Testis (tissue), 3 donors: ENCODE results near the gene PPARA. TPM values are rescaled to one million over a fixed set of nuclear protein-coding genes. Genes with fewer than 3 reads are reported as not detected.
A peak's percentile ranks its signal among the peaks of the same experiment; 100 is the strongest.

Experiments
- DNase-seq: peaks from one replicate; pipeline ENCODE4 v3.0.0-alpha.2; 2019
- H3K27ac ChIP-seq, 2 donors: fragments of 200-600 bp; sonication (generic); one replicate each; pipeline ENCODE4 v1.5.1; 2019
- H3K27me3 ChIP-seq: fragments of 200-600 bp; sonication (generic); one replicate; pipeline ENCODE4 v1.5.1; 2019
- H3K36me3 ChIP-seq: fragments of 200-600 bp; sonication (generic); one replicate; pipeline ENCODE4 v1.5.1; 2017; ENCODE audit warnings: low read depth; ENCODE audit errors: missing control alignments
- H3K4me1 ChIP-seq: fragments of 200-600 bp; sonication (generic); one replicate; pipeline ENCODE4 v1.5.1; 2019
- H3K4me3 ChIP-seq, 2 donors: fragments of 200-600 bp; sonication (generic); one replicate each; pipeline ENCODE4 v1.5.1; 2017 to 2019
- H3K9me3 ChIP-seq: fragments of 200-600 bp; sonication (generic); one replicate; pipeline ENCODE4 v1.5.1; 2017
- POLR2A ChIP-seq: fragments of 450-650 bp; IDR thresholded peaks from one replicate; pipeline ENCODE4 v1.6.1; 2017; ENCODE audit warnings: antibody characterized with exemption, mild to moderate bottlenecking, moderate library complexity
- WGBS, 2 donors: methylation state at CpG; one replicate each; pipeline ENCODE4 v1.1.5; 2018; 5-methylcytosine and 5-hydroxymethylcytosine counted together
- intact Hi-C: fragments of 100-400 bp; cut with DNase I; formaldehyde crosslinking; loops from one replicate; pipeline ENCODE4 v1.15.1; 2023; ENCODE audit warnings: low total_unique reads
- polyA plus RNA-seq: library from polyadenylated mRNA; stranded (reverse); fragments of 350-450 nt; fragmentation: Illumina TruSeq; extraction: RNeasy Lipid Tissue Mini Kit (QIAGEN cat#74804); gene quantifications from one replicate; pipeline ENCODE4 v1.2.3, GENCODE V29; 2014; ENCODE audit warnings: low read depth, low replicate concordance; ENCODE audit not compliant: insufficient read depth
- total RNA-seq, 2 donors: library from RNA; depleted of rRNA; stranded (reverse); fragments of >200 nt; gene quantifications; one replicate each; pipeline ENCODE4 v1.2.3, GENCODE V29; 2016
- TF ChIP-seq, protein P1 (sequence below), 3 experiments: fragments of 450-650 bp in 2 of 3; fragments of 200-600 bp in 1 of 3; sonication (generic) in 1 of 3; IDR thresholded peaks; one replicate each; pipeline ENCODE4 v1.5.1; 2016 to 2019; ENCODE audit warnings: antibody characterized with exemption in 3 of 3, mild to moderate bottlenecking in 2 of 3, moderate library complexity in 1 of 3

The PPARA gene
- total and polyA plus RNA-seq, 3 donors from 2014 or later = 4.8 to 19.9 (median 18.1) TPM

DNA sequence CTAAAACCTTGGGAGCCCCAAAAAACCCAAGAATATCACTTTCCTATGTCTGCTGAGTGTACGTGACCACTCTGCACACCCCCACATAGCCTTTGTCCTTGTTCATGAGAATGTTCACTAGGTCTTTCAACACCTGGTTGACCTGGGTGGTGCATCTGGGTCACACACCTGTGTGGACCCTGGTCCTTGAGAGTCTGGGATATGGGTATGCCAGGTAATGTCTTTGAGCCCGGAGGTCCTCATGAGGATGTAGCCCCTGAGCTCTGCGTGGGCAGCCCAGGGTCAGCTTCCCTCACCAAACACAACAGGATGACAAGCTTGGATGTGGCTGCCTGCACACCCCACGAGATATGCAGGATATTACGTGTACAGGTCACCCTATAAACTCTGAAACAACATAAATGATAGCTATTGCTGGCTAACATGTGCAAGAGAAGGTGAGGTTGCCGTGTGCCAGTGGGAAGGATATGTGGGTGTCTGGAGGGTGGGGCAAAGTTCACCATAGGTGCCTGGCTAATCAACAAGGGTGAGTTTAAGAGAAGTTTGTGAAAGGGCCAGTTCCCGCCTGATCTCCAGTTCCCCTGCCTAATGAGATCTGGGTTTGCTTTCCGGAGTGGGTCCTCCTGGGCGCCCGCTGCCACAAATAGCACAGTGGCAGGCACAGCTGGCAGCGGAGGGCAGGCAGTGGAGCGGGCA lies 1.4 kb upstream of the PPARA start:
- 35 to 43% methylated on average over 10 to 12 of the region's 12 CpGs for WGBS, 2 donors
- Histone ChIP-seq H3K9me3 (no peaks in the 10 kb centered on the region), H3K4me1 (peaks cover 13% of the 10 kb centered on the region), H3K27ac (peak overlapping the region; percentile 74 to 89), H3K4me3 (peak overlapping the region; percentile 67 to 68), H3K36me3 (no peaks in the 10 kb centered on the region), H3K27me3 (no peaks in the 10 kb centered on the region)
- intact Hi-C loops = no loop called here
- TF ChIP-seq, protein P1, sequence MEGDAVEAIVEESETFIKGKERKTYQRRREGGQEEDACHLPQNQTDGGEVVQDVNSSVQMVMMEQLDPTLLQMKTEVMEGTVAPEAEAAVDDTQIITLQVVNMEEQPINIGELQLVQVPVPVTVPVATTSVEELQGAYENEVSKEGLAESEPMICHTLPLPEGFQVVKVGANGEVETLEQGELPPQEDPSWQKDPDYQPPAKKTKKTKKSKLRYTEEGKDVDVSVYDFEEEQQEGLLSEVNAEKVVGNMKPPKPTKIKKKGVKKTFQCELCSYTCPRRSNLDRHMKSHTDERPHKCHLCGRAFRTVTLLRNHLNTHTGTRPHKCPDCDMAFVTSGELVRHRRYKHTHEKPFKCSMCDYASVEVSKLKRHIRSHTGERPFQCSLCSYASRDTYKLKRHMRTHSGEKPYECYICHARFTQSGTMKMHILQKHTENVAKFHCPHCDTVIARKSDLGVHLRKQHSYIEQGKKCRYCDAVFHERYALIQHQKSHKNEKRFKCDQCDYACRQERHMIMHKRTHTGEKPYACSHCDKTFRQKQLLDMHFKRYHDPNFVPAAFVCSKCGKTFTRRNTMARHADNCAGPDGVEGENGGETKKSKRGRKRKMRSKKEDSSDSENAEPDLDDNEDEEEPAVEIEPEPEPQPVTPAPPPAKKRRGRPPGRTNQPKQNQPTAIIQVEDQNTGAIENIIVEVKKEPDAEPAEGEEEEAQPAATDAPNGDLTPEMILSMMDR (IDR thresholded peaks at IDR 0.05) = no peak
- no peak for TF ChIP-seq POLR2A
- DNase-seq = no peak

DNA sequence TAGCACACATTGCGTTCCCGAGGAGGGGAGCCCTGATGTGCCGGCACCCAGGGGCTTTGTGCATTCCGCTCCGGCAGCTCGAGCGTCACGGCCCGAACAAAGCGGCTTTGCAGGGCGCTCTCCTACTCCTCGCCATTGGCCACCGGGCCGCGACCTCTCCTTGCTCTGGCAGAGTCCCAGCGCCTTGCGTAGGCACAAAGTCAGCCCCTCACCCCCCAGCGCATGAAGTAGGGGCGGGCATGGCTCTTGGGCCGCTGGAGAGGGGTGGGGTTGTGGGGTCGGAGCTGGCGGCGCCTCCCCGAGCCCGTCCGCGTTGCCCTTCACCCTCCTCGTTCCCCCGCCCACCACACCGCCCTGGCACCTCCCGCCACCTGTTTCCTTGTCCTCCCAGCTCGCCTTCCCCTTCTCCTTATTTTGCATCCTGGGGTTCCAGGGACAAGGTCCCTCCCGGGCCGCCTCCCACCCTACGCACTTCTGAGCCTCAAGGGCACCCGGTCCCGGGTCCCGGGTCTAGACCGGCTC lies 753 bp upstream of the PPARA start:
- H3K27me3 ChIP-seq = no peaks in the 10 kb centered on the region
- peak; percentile 25 for DNase-seq
- TF ChIP-seq POLR2A = no peak
- TF ChIP-seq, protein P1 (IDR thresholded peaks at IDR 0.05) = no peak
- no peaks in the 10 kb centered on the region for H3K9me3 ChIP-seq
- no peaks in the 10 kb centered on the region for H3K36me3 ChIP-seq
- WGBS, 2 donors = 9 to 12% methylated on average over 11 to 39 of the region's 39 CpGs
- intact Hi-C loops = no loop called here
- H3K4me3 ChIP-seq = peak overlapping the region; percentile 67 to 68
- peak overlapping the region; percentile 74 to 89 for H3K27ac ChIP-seq
- peaks cover 13% of the 10 kb centered on the region for H3K4me1 ChIP-seq

DNA sequence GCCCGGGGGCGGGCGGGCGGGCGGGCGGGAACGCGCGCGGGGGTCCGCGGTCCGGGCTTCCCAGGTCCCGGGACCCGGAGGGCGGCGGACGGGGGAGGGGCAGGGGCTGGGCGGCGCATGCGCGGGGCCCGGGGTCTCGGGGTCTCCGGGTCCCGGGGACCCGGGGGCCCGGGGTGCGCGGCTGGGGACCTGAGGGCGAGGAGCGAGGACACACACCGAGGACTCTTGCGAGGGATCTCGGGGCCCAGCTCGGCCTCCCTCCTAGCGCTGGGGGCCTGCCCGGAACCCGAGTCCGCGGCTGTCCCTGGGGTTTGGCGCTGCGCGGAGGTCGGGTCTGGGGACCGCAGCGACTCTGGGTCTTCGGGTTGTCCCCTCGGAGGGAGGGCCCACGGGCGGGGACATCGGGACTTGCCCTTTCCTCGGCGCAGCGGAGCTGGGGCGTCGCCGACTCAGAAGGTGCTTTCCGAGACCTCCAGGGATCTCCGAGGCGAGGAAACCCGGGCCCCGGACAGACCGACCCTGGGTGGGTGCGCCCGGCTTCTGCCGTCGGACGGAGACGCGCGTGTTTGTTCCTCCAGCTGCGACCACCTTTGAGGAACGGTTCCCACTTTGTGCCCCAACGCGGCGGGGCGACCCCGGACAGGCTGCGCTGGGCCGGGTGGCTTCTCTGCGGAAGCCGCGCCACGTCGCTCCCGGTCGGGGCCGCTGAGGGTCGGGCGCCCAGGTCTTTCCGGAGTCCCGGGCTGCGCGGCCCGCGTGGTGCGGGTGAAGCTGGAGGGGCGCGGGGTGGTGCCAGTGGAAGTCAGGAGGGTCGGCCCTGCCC lies 540 bp downstream of the PPARA start:
- no peaks in the 10 kb centered on the region for H3K27me3 ChIP-seq
- WGBS, 2 donors = 1% methylated on average over 53 of the region's 101 CpGs; no CpG with 5 or more reads in 1 of the 2 donors
- H3K36me3 ChIP-seq = no peaks in the 10 kb centered on the region
- DNase-seq = peak; percentile 34
- TF ChIP-seq POLR2A = no peak
- TF ChIP-seq, protein P1 (IDR thresholded peaks at IDR 0.05) = no peak
- H3K4me3 ChIP-seq = peak overlapping the region; percentile 80 to 86
- peak overlapping the region; percentile 76 to 80 for H3K27ac ChIP-seq
- peaks cover 13% of the 10 kb centered on the region for H3K4me1 ChIP-seq
- intact Hi-C loops = no loop called here
- H3K9me3 ChIP-seq = no peaks in the 10 kb centered on the region

DNA sequence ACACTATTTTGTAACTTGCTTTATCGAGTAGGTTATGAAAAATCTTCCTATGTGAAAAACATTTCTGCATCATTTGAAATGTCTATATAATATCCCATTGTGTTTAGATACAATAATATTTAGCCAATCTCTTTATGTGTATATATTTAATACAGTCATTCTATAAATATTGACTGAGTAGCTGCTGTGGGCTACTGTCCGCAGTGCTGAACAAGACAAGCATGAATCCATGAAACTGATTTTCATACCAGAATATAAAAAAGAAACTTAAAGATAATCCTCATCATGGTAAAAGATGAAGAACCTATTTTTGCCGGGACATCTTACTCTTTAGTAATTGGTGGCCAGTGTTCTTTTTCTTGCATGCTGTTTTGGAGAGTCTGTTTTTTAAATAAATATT lies 3.6 kb downstream of the PPARA start:
- Histone ChIP-seq H3K4me1 (peaks cover 13% of the 10 kb centered on the region), H3K9me3 (no peaks in the 10 kb centered on the region), H3K36me3 (no peaks in the 10 kb centered on the region), H3K27ac (no peak overlapping the region), H3K4me3 (no peak overlapping the region), H3K27me3 (no peaks in the 10 kb centered on the region)
- WGBS, 2 donors = 95% methylated on average over 3 of the region's 3 CpGs
- intact Hi-C loops = no loop called here
- DNase-seq = no peak
- TF ChIP-seq, protein P1 (IDR thresholded peaks at IDR 0.05) = no peak
- TF ChIP-seq POLR2A = no peak
